IMR-90 (cell line): ENCODE data around the gene SUPT3H. TPM values are rescaled to one million over a fixed set of nuclear protein-coding genes. Genes with fewer than 3 reads are reported as not detected.

Experiments
- ATAC-seq: fragments of 200-7000 bp; cut with Tn5 transposase; 2 replicates; pipeline ENCODE4 v1.9.1; 2020; ENCODE audit warnings: low read depth, mild to moderate bottlenecking, moderate library complexity
- BruUV-seq: library from RNA; stranded (reverse); fragments of 400-500 nt; replicated peaks from 2 replicates; lab custom pipeline; 2021; lab: Mats Ljungman, UMichigan
- CTCF ChIA-PET: fragments of 300-600 bp; formaldehyde crosslinking; extraction: SDS; loops from one replicate; lab custom pipeline; 2021; ENCODE audit warnings: antibody characterized with exemption; lab: Yijun Ruan, JAX
- POLR2A ChIA-PET: fragments of 300-600 bp; sonication (Branson Sonifier 250); formaldehyde crosslinking; loops from one replicate; lab custom pipeline; 2022; ENCODE audit warnings: antibody characterized with exemption; ENCODE audit not compliant: unreplicated experiment; lab: Charles Lee
- DNase-seq: peaks from one replicate; pipeline ENCODE4 v3.0.0; 2013
- H2AFZ ChIP-seq: replicated peaks from 2 replicates; pipeline ENCODE3; 2013; ENCODE audit warnings: low read length, mild to moderate bottlenecking; ENCODE audit not compliant: poor library complexity
- H2AK5ac ChIP-seq: 2 replicates; pipeline ENCODE4 v1.6.1; 2013; ENCODE audit warnings: low read depth, low read length, inconsistent platforms
- H2AK9ac ChIP-seq: replicated peaks from 2 replicates; pipeline ENCODE3; 2013; ENCODE audit warnings: mild to moderate bottlenecking, low read depth, low read length, moderate library complexity; ENCODE audit not compliant: poor library complexity
- H2BK120ac ChIP-seq: 2 replicates; pipeline ENCODE4 v1.6.1; 2013; ENCODE audit warnings: low read depth, low read length, inconsistent platforms
- H2BK15ac ChIP-seq: 3 replicates; pipeline ENCODE4 v1.6.1; 2013; ENCODE audit warnings: low read depth, low read length, inconsistent platforms
- H2BK20ac ChIP-seq: 2 replicates; pipeline ENCODE4 v1.6.1; 2013; ENCODE audit warnings: low read depth, mild to moderate bottlenecking, inconsistent platforms, low read length, moderate library complexity
- H2BK5ac ChIP-seq: 2 replicates; pipeline ENCODE4 v1.6.1; 2013; ENCODE audit warnings: mild to moderate bottlenecking, low read depth, low read length, inconsistent platforms; ENCODE audit not compliant: poor library complexity, severe bottlenecking
- H3K14ac ChIP-seq: replicated peaks from 2 replicates; pipeline ENCODE4 v1.6.1; 2013; ENCODE audit warnings: low read depth, low read length, inconsistent platforms
- H3K18ac ChIP-seq: 2 replicates; pipeline ENCODE4 v1.6.1; 2013; ENCODE audit warnings: low read depth, low read length, control low read depth
- H3K23ac ChIP-seq: 2 replicates; pipeline ENCODE4 v1.6.1; 2013; ENCODE audit warnings: low read depth, low read length, inconsistent platforms
- H3K27ac ChIP-seq: 2 replicates; pipeline ENCODE4 v1.5.1; 2013; ENCODE audit warnings: mild to moderate bottlenecking, control low read depth, low read length; ENCODE audit not compliant: insufficient read depth
- H3K27me3 ChIP-seq: 2 replicates; pipeline ENCODE4 v1.6.1; 2013; ENCODE audit warnings: low read length; ENCODE audit not compliant: control insufficient read depth, insufficient read depth
- H3K36me3 ChIP-seq: 2 replicates; pipeline ENCODE4 v1.6.1; 2013; ENCODE audit warnings: low read length, mixed read lengths; ENCODE audit not compliant: control insufficient read depth, insufficient read depth
- H3K4ac ChIP-seq: 2 replicates; pipeline ENCODE4 v1.6.1; 2013; ENCODE audit warnings: low read depth, low read length, inconsistent platforms
- H3K4me1 ChIP-seq: 2 replicates; pipeline ENCODE4 v1.6.1; 2013; ENCODE audit warnings: low read length, mixed read lengths; ENCODE audit not compliant: control insufficient read depth, insufficient read depth
- H3K4me2 ChIP-seq: 2 replicates; pipeline ENCODE4 v1.6.1; 2013; ENCODE audit warnings: low read depth, mild to moderate bottlenecking, control low read depth, low read length, moderate library complexity
- H3K4me3 ChIP-seq: 2 replicates; pipeline ENCODE4 v1.5.1; 2013; ENCODE audit warnings: low read depth, mild to moderate bottlenecking, control low read depth, low read length, moderate library complexity; ENCODE audit not compliant: insufficient read depth
- H3K56ac ChIP-seq: 2 replicates; pipeline ENCODE4 v1.6.1; 2013; ENCODE audit warnings: low read length, inconsistent platforms; ENCODE audit not compliant: insufficient read depth; ENCODE audit errors: extremely low read depth
- H3K79me1 ChIP-seq, 2 experiments: 2 replicates each; pipeline ENCODE4 v1.6.1; 2013; ENCODE audit warnings: low read length in 2 of 2, inconsistent platforms in 1 of 2, low read depth in 1 of 2
- H3K9ac ChIP-seq: 2 replicates; pipeline ENCODE4 v1.6.1; 2013; ENCODE audit warnings: low read depth, low read length, control low read depth
- H3K9me1 ChIP-seq: 2 replicates; pipeline ENCODE4 v1.6.1; 2013; ENCODE audit warnings: low read length, inconsistent platforms; ENCODE audit not compliant: insufficient read depth
- H3K9me3 ChIP-seq: 2 replicates; pipeline ENCODE4 v1.6.1; 2013; ENCODE audit warnings: low read length; ENCODE audit not compliant: control insufficient read depth, insufficient read depth
- H4K20me1 ChIP-seq: 2 replicates; pipeline ENCODE4 v1.6.1; 2013; ENCODE audit warnings: low read length, inconsistent platforms; ENCODE audit not compliant: insufficient read depth
- H4K5ac ChIP-seq: 2 replicates; pipeline ENCODE4 v1.6.1; 2013; ENCODE audit warnings: mild to moderate bottlenecking, low read depth, low read length, control low read depth
- H4K8ac ChIP-seq, 2 experiments: 2 replicates each; pipeline ENCODE4 v1.6.1; 2013; ENCODE audit warnings: low read depth in 2 of 2, low read length in 2 of 2, control low read depth in 1 of 2, inconsistent platforms in 1 of 2
- H4K91ac ChIP-seq: 2 replicates; pipeline ENCODE4 v1.6.1; 2013; ENCODE audit warnings: low read depth, low read length, inconsistent platforms; ENCODE audit not compliant: insufficient read depth
- BHLHE40 ChIP-seq: fragments of 150-350 bp; IDR thresholded peaks from 2 replicates; pipeline ENCODE4 v1.6.1; 2016; ENCODE audit warnings: mild to moderate bottlenecking, low read depth, low read length
- CEBPB ChIP-seq: IDR thresholded peaks from 2 replicates; pipeline ENCODE4 v1.6.1; 2012; ENCODE audit warnings: low read depth, low read length, improper control_type of control experiment
- CHD1 ChIP-seq: IDR thresholded peaks from 2 replicates; pipeline ENCODE4 v1.6.1; 2012; ENCODE audit warnings: low read depth, low read length, improper control_type of control experiment
- NFE2L2 ChIP-seq: fragments of 150-350 bp; IDR thresholded peaks from 2 replicates; pipeline ENCODE4 v1.6.1; 2016; ENCODE audit warnings: low read depth, mild to moderate bottlenecking, low read length
- POLR2A ChIP-seq: IDR thresholded peaks from 2 replicates; pipeline ENCODE4 v1.6.1; 2012; ENCODE audit warnings: mild to moderate bottlenecking, low read depth, low read length
- RAD21 ChIP-seq: IDR thresholded peaks from 2 replicates; pipeline ENCODE4 v1.6.1; 2012; ENCODE audit warnings: low read length, improper control_type of control experiment
- RFX5 ChIP-seq: IDR thresholded peaks from 2 replicates; pipeline ENCODE4 v1.8.0; 2012; ENCODE audit warnings: low read depth, mild to moderate bottlenecking, low read length, moderate library complexity
- SMC3 ChIP-seq: fragments of 150-350 bp; IDR thresholded peaks from 2 replicates; pipeline ENCODE4 v1.6.1; 2016; ENCODE audit warnings: low read depth, mild to moderate bottlenecking, antibody characterized with exemption, low read length, moderate library complexity
- WGBS, 2 experiments: methylation state at CpG; one replicate each; pipeline versions ENCODE4 v1.1.5 to v1.1.7; 2013; ENCODE audit warnings: missing lambda C conversion rate in 2 of 2; ENCODE audit not compliant: insufficient read length in 1 of 2; ENCODE audit errors: extremely low coverage in 2 of 2; 5-methylcytosine and 5-hydroxymethylcytosine counted together
- dilution Hi-C: fragments of 300-500 bp; cut with HindIII; formaldehyde crosslinking; loops from one replicate; pipeline ENCODE4 v1.14.3; 2018; ENCODE audit warnings: low sequenced_read_pairs; ENCODE audit not compliant: unreplicated experiment
- in situ Hi-C: fragments of 300-500 bp; cut with MboI; formaldehyde crosslinking; loops from 3 replicates; pipeline ENCODE4 v1.14.3; 2019; ENCODE audit warnings: low sequenced_read_pairs, inconsistent platforms, mixed read lengths
- intact Hi-C: fragments of 100-400 bp; cut with micrococcal nuclease; formaldehyde crosslinking; loops from 2 replicates; pipeline ENCODE4 v1.10.0; 2022
- polyA plus RNA-seq, 3 experiments: library from polyadenylated mRNA; depleted of rRNA; stranded (reverse); fragments of >200 nt; gene quantifications; 2 replicates each; pipeline ENCODE4 v1.2.3, GENCODE V29; 2012; ENCODE audit warnings: low replicate concordance in 1 of 3
- total RNA-seq: library from RNA; depleted of rRNA; stranded (reverse); fragments of >200 nt; gene quantifications from 2 replicates; pipeline ENCODE4 v1.2.3, GENCODE V29; 2012
- TF ChIP-seq, protein P1 (sequence below): fragments of 150-350 bp; IDR thresholded peaks from 2 replicates; pipeline ENCODE4 v1.6.1; 2017; ENCODE audit warnings: mild to moderate bottlenecking, antibody characterized with exemption, low read length, low read depth

Gene SUPT3H
- total and polyA plus RNA-seq, 2 of the 4 experiments (the other 2 are of a cell fraction), result 4.5 to 5.0 TPM

GRCh38 chr6:45201484-45201883, 176.2 kb downstream of the SUPT3H start:
- Histone ChIP-seq H3K4ac (no peak overlapping the region), H3K23ac (no peak overlapping the region), H3K9me3 (no peaks in the 10 kb centered on the region), H3K27ac (no peak overlapping the region), H4K20me1 (no peaks in the 10 kb centered on the region), H3K9ac (no peak overlapping the region), H4K8ac (no peak overlapping the region), H2AK9ac (no peak overlapping the region), H3K14ac (no peak overlapping the region), H3K4me3 (no peak overlapping the region), H3K27me3 (no peaks in the 10 kb centered on the region), H2BK5ac (no peak overlapping the region), H3K4me1 (no peaks in the 10 kb centered on the region), H2AK5ac (no peak overlapping the region), H2BK15ac (no peak overlapping the region), H4K5ac (no peak overlapping the region), H2BK20ac (no peak overlapping the region), H3K79me1 (no peaks in the 10 kb centered on the region), H3K9me1 (no peaks in the 10 kb centered on the region), H2AFZ (no peak overlapping the region), H3K56ac (no peak overlapping the region), H2BK120ac (no peak overlapping the region), H3K36me3 (no peaks in the 10 kb centered on the region), H3K18ac (no peak overlapping the region), H4K91ac (no peak overlapping the region), H3K4me2 (no peak overlapping the region)
- intact Hi-C loops (no loop called here), in situ Hi-C loops (no loop called here), dilution Hi-C loops (no loop called here)
- no CpG with 5 or more reads among the region's 2 CpGs for WGBS, 2 experiments
- TF ChIP-seq RAD21 (no peak), NFE2L2 (no peak), RFX5 (no peak), BHLHE40 (no peak), POLR2A (no peak), SMC3 (no peak), CEBPB (no peak), CHD1 (no peak)
- TF ChIP-seq, protein P1, sequence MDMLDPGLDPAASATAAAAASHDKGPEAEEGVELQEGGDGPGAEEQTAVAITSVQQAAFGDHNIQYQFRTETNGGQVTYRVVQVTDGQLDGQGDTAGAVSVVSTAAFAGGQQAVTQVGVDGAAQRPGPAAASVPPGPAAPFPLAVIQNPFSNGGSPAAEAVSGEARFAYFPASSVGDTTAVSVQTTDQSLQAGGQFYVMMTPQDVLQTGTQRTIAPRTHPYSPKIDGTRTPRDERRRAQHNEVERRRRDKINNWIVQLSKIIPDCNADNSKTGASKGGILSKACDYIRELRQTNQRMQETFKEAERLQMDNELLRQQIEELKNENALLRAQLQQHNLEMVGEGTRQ, result no peak
- no TSS peak for BruUV-seq
- ChIA-PET CTCF (no interaction called here), POLR2A (no interaction called here)
- no peak for ATAC-seq
- no peak for DNase-seq
